GM18517 (cell line): ENCODE data around the gene MAVS.
A peak's percentile ranks its signal among the peaks of the same experiment; 100 is the strongest.

ENCODE experiments used
- ATAC-seq: cut with Tn5 transposase; IDR thresholded peaks from one replicate; pipeline ENCODE4 v1.9.1; 2021; ENCODE audit warnings: mild to moderate bottlenecking, moderate library complexity; ENCODE audit not compliant: unreplicated experiment

Gene MAVS

DNA sequence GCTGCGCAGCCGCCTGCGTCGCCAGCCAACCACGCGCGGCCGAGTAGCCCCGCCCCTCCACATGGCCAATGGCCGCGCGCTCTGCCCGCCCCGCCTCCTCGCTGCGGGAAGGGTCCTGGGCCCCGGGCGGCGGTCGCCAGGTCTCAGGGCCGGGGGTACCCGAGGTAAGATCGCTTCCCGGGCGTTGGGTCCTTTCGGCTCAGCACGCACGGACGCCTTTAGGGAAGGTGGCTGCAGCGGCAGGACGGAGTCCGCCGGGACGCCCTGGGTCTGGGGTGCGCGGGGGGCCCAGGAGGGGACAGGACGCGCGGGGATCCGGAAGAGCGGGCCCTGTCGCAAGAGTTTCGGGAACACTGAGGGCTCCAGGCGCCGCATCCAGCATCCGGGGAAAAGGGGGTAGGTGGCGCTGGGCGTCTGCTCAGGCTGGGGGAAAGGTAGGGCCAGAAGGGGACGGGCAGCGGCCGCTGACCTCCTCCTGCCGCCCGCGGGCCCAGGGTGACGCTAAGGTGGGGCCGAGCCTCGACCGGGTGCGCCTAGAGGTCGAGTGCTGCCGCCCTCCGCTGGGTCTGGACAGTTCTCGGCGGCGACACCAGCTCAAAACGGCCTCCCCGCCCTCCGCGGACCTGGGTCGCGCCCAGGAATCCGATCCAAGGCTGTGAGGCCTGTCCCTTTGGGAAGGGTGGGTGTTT lies at the start of gene MAVS:
MAVS (plus strand) TSS at position 95 of the 689 bp plus-strand sequence. CDS start 7,791 bp downstream, outside the sequence.
- ATAC-seq: peak; percentile 78

DNA sequence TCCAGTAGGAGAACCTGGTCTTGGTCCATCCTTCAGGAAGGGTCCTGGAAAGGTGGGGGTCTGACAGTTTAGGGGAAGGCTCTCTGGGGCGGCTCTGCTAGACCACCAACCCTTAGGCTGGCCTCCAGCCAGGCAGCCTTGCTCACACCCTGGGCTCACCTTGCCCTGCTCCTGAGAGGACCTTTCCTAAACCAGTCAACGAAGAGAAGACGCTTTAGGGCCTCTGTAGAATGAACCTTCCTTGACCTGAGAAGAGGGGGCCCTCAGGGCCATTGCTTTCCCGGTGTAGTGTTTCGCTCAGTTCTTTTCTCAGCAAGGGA lies 49.4 kb upstream of the MAVS start:
- ATAC-seq: no peak

DNA sequence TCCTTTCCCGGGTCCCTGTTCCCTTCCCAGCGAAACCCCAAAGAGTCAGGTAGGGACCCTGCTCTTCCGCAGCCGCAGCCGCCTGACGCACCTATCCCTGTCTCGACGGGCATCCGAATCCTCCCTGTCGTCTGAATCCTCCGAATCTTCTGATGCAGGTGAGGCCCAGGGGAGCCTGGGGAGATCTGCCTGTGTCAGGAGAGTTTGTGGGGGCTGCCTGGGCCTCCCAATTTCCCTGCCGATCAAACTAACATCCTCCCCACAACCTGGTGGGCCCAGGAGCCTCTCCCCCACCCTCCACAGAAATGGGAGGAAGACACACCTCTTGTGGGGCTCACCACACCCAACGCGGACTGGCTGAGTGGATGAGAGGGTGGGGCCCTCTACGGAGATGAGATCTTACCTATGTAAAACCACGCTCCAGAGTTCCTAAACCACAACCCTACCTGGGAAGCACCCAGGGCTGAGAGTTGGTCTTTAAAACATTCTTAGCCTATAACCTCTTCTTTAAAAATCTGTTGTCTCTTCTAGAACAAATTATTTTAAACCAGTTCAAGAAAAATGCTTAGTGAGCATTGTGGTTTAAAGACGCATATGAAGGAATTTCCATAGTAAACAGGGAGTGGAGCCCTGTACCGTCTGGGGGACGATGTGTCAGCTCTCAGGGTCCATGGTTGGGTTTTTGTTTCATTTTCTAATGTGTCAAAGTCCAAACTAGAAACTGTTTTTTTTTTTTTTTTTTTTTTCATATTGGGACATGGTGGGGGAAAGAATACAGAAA lies 48.9 kb upstream of the MAVS start:
- no peak for ATAC-seq

DNA sequence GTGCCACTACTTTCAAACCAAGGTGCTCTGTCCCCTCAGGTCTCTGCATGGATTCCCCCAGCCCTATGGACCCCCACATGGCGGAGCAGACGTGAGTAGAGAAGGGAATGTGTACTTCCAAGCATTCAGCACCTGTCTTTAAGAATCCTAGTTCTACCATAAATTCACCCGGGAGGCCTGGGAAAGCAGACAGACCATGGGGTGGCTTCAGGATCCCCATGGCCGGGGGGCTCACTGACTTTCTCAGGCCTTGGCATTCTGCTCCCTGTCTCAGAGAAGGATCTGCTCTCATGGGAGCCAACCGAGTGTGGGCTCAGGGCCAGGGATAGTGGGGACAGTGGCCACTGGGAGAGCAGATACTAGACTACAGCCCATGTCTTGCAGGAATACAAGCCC lies 48.3 kb upstream of the MAVS start:
- ATAC-seq: no peak

DNA sequence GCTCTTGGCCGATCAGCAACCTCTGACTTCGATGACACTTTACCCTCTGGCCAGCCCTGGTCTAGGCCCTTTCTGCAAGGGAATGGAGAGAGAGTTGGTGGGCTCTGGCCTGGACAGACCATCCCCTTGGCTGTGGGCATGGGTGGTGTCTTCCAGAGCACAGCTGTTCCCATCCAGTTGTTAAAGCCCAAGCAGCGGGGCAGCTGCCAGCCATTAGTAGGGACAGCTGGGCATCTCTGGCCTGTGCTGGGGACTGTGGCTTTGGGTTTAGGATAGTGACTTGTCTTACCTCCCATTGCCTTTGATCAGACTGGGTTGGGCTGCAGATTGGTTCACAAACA lies 47.8 kb upstream of the MAVS start:
- no peak for ATAC-seq

DNA sequence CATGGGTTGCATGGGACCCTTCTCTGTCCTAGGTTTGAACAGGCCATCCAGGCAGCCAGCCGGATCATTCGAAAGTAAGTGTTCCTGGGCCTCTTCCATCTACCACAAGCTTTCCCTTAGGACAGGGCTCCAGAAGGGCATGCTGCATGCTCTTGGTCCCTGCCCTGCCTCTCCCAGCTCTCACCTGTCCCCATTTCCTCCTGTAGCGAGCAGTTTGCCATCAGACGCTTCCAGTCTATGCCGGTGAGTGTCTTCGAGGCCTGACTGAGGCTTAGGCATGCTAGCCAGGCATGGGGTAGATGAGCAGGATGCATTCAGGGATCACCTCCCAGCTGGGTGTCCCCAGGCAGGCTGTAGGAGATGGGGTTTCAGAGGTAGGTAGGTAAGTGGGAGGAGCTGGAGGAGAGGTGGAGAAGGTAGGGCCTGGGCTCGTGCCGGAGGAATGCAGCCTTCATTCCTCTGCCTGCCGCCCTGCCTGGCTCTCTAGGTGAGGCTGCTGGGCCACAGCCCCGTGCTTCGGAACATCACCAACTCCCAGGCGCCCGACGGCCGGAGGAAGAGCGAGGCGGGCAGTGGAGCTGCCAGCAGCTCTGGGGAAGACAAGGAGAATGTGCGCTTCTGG lies 46.3 kb upstream of the MAVS start:
- no peak for ATAC-seq

DNA sequence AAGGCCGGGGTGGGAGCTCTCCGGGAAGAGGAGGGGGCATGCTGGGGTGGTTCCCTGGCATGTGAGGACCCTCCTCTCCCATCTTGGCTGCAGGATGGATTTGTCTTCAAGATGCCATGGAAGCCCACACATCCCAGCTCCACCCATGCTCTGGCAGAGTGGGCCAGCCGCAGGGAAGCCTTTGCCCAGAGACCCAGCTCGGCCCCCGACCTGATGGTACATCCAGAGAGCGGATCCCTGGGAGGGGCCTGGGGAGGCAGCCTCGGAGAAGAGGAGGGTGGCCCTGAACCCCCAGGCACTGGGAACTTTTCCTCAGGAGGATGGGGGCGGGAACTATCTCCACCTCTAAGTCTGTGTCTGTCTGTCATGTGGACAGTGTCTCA lies 45.8 kb upstream of the MAVS start:
- no peak for ATAC-seq

DNA sequence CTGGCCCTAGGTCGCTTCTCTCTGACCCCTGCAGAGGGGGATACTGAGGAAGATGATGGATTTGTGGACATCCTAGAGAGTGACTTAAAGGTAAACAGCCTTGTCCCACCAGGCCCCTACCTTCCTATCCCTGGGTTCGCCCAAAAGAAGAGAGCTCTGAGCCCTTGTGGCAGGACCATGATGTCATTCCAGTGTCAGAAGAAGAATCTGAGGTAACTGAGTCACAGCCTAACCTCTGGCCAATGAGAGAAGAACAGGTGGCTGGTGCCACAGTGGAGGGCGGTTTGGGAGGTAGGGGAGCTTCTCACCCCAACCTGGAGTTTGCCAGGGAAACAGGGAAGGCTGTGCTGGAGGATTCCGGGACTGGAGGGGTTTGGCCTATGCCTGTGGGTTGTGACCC lies 45.3 kb upstream of the MAVS start:
- ATAC-seq: no peak

DNA sequence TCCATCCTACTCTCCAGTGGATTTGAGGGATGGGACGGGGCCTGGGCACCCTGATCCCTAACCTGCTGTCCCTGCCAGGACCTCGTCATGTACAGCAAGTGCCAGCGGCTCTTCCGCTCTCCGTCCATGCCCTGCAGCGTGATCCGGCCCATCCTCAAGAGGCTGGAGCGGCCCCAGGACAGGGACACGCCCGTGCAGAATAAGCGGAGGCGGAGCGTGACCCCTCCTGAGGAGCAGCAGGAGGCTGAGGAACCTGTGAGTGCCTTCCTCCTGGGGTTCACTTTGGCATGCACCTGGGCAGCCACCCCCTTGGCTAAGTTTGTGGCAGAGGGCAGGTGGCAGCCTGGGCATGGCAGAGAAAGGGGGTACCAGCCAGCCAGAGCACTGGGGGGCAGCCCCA lies 44.8 kb upstream of the MAVS start:
- ATAC-seq: no peak

DNA sequence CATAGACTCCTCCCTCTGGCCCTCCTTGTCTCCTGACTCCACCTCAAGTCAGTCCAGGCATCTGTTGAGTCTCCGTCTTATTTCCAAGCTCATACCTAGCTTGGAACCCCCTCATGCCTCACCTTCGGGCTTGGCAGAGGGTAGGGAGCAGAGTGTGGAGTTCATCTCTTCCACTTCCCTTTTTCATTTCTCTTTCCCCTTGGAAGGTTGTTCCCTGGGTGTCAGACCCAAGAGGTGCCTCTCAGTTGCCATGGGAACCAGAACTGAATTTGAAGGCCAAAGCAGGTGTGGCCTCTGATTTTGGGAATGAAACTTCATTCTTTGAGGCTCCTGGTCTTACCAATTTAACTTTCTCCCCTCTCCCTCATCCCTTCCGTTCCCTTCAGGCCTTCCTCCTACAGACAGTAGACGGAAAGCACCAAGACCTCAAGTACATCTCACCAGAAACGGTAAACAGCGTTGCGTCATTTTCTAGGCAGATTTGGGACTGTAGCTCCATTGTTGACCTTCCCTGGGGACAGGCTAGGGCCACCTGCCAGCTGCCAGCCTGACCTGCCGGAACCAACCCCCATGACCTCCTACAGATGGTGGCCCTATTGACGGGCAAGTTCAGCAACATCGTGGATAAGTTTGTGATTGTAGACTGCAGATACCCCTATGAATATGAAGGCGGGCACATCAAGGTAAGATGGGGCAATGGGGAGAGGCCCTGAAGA lies 44.0 kb upstream of the MAVS start:
- no peak for ATAC-seq

GRCh38 chr20:3803289-3803688 lies 43.3 kb upstream of the MAVS start:
- ATAC-seq: no peak

DNA sequence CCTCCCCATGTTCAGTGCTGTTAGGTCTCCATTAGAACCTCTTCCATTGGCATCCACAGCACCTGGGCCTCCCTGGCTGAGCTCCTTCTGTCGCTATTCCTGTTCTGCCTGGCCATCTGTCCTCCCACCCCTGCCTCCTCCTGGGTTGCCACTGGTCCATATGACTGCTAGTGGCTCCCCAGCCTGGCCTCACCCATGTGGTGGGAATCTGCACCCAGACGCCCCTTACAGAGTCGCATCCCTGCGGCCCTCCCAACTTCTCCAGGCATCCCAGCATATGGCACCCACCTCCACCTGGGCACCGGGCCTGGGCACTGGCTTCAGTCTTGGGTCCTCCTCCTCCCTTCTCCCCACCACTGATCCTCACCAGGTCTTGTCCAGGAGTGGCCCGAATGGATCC lies 42.8 kb upstream of the MAVS start:
- ATAC-seq: no peak

- no peak for ATAC-seq
Measured at GRCh38 chr20:3804254-3804751, 42.3 kb upstream of the MAVS start.

DNA sequence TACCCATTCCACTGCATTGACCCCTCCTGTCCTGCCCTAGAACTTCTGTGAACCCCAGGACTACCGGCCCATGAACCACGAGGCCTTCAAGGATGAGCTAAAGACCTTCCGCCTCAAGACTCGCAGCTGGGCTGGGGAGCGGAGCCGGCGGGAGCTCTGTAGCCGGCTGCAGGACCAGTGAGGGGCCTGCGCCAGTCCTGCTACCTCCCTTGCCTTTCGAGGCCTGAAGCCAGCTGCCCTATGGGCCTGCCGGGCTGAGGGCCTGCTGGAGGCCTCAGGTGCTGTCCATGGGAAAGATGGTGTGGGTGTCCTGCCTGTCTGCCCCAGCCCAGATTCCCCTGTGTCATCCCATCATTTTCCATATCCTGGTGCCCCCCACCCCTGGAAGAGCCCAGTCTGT lies 41.9 kb upstream of the MAVS start:
- no peak for ATAC-seq

GRCh38 chr20:3808544-3808943 lies 38.1 kb upstream of the MAVS start:
- no peak for ATAC-seq

GRCh38 chr20:3811467-3812258 lies 35.0 kb upstream of the MAVS start:
- ATAC-seq: no peak

- no peak for ATAC-seq
Measured at GRCh38 chr20:3812259-3812681, 34.4 kb upstream of the MAVS start.

GRCh38 chr20:3812975-3813847 lies 33.4 kb upstream of the MAVS start:
- ATAC-seq: no peak

- ATAC-seq: no peak
Measured at GRCh38 chr20:3813848-3814581, 32.6 kb upstream of the MAVS start.
